Panc1 (cell line): Measurements from ENCODE around the gene COQ9. TPM values are rescaled to one million over a fixed set of nuclear protein-coding genes. Genes with fewer than 3 reads are reported as not detected.

ENCODE experiments used
- ATAC-seq: fragments of 200-7000 bp; cut with Tn5 transposase; 2 replicates; pipeline ENCODE4 v1.9.1; 2020; ENCODE audit warnings: mild to moderate bottlenecking, moderate library complexity
- BruUV-seq: library from RNA; stranded (reverse); fragments of 400-500 nt; replicated peaks from 2 replicates; lab custom pipeline; 2021; lab: Mats Ljungman, UMichigan
- CTCF ChIA-PET: fragments of 300-600 bp; sonication (Branson Sonifier 250); formaldehyde crosslinking; loops from one replicate; lab custom pipeline; 2022; ENCODE audit warnings: antibody characterized with exemption; lab: Charles Lee
- POLR2A ChIA-PET: fragments of 300-600 bp; sonication (Branson Sonifier 250); formaldehyde crosslinking; loops from one replicate; lab custom pipeline; 2022; ENCODE audit warnings: antibody characterized with exemption; lab: Charles Lee
- DNase-seq: peaks from one replicate; pipeline ENCODE4 v3.0.0-alpha.2; 2010; ENCODE audit warnings: low read depth, low spot score
- H3K27ac ChIP-seq: 2 replicates; pipeline ENCODE4 v1.5.1; 2011; ENCODE audit warnings: mild to moderate bottlenecking, low read length, inconsistent platforms
- H3K27me3 ChIP-seq: fragments of 200-500 bp; sonication (Bioruptor generic); 2 replicates; pipeline ENCODE4 v1.6.0; 2014; ENCODE audit warnings: low read length, inconsistent platforms; ENCODE audit not compliant: control insufficient read depth, insufficient read depth
- H3K36me3 ChIP-seq: fragments of 200-500 bp; sonication (Bioruptor generic); 2 replicates; pipeline ENCODE4 v1.5.1; 2014; ENCODE audit warnings: inconsistent platforms, mild to moderate bottlenecking, low read length, moderate library complexity; ENCODE audit not compliant: control insufficient read depth, insufficient read depth
- H3K4me1 ChIP-seq: 2 replicates; pipeline ENCODE4 v1.5.1; 2011; ENCODE audit warnings: inconsistent platforms, mild to moderate bottlenecking, low read length, moderate library complexity; ENCODE audit not compliant: control insufficient read depth, insufficient read depth
- H3K4me3 ChIP-seq, 2 experiments: 2 replicates each; pipeline ENCODE4 v1.5.1; 2011 to 2012; ENCODE audit warnings: low read depth in 2 of 2, low read length in 2 of 2, mild to moderate bottlenecking in 2 of 2, inconsistent platforms in 1 of 2, moderate library complexity in 1 of 2
- H3K9me3 ChIP-seq: fragments of 200-500 bp; sonication (Bioruptor generic); 2 replicates; pipeline ENCODE4 v1.5.1; 2014; ENCODE audit warnings: low read depth, mild to moderate bottlenecking, inconsistent platforms, low read length, moderate library complexity; ENCODE audit not compliant: control insufficient read depth, insufficient read depth
- POLR2AphosphoS5 ChIP-seq: IDR thresholded peaks from 2 replicates; pipeline ENCODE4 v1.6.1; 2012; ENCODE audit warnings: mild to moderate bottlenecking, low read depth, low read length, moderate library complexity
- REST ChIP-seq, 2 experiments: IDR thresholded peaks; 2 replicates each; pipeline ENCODE4 v1.6.1; 2011 to 2012; ENCODE audit warnings: low read depth in 2 of 2, control low read depth in 1 of 2, low read length in 1 of 2, mild to moderate bottlenecking in 1 of 2, moderate library complexity in 1 of 2; ENCODE audit not compliant: insufficient read depth in 1 of 2
- SIN3A ChIP-seq: IDR thresholded peaks from 2 replicates; pipeline ENCODE4 v1.6.1; 2012; ENCODE audit warnings: low read depth, mild to moderate bottlenecking, low read length, moderate library complexity, borderline replicate concordance; ENCODE audit not compliant: insufficient read depth
- TCF7L2 ChIP-seq: IDR thresholded peaks from 2 replicates; pipeline ENCODE4 v1.6.1; 2011; ENCODE audit warnings: mild to moderate bottlenecking, low read depth, low read length, inconsistent platforms
- in situ Hi-C: cut with HindIII; loops from 2 replicates; pipeline ENCODE4 v1.10.0; 2016; ENCODE audit warnings: low sequenced_read_pairs, low pct_unique_long_range_greater_than_20kb
- intact Hi-C: fragments of 100-400 bp; cut with micrococcal nuclease; formaldehyde crosslinking; loops from one replicate; pipeline ENCODE4 v1.10.0; 2022; ENCODE audit not compliant: unreplicated experiment
- total RNA-seq: library from RNA; stranded (reverse); gene quantifications from one replicate; pipeline ENCODE4 v1.2.1, GENCODE V29; 2021; ENCODE audit not compliant: unreplicated experiment
- TF ChIP-seq, protein P1 (sequence below): fragments of 450-650 bp; IDR thresholded peaks from 2 replicates; pipeline ENCODE4 v1.5.1; 2017; ENCODE audit warnings: mild to moderate bottlenecking

Gene COQ9
- total RNA-seq, 1 experiment from 2014 or later, result 48.5 TPM

- Histone ChIP-seq H3K4me1 (peaks cover 7% of the 10 kb centered on the region; the same call in 1 of the 2 replicates), H3K9me3 (no peaks in the 10 kb centered on the region), H3K36me3 (peaks cover 2% of the 10 kb centered on the region), H3K4me3 (no peak overlapping the region), H3K27me3 (no peaks in the 10 kb centered on the region), H3K27ac (no peak overlapping the region)
- DNase-seq (no peak), ATAC-seq (peak; percentile 62)
- CTCF ChIA-PET, result no interaction called here
- intact Hi-C loops (no loop called here), in situ Hi-C loops (no loop called here)
- BruUV-seq, result no TSS peak
- POLR2A ChIA-PET, result interaction anchor here (0.5 kb wide), 1 partner anchor 17 kb away, joined by 3 read pairs; no protein-coding TSS in a partner anchor
- no peak for TF ChIP-seq POLR2AphosphoS5
- TF ChIP-seq, protein P1, sequence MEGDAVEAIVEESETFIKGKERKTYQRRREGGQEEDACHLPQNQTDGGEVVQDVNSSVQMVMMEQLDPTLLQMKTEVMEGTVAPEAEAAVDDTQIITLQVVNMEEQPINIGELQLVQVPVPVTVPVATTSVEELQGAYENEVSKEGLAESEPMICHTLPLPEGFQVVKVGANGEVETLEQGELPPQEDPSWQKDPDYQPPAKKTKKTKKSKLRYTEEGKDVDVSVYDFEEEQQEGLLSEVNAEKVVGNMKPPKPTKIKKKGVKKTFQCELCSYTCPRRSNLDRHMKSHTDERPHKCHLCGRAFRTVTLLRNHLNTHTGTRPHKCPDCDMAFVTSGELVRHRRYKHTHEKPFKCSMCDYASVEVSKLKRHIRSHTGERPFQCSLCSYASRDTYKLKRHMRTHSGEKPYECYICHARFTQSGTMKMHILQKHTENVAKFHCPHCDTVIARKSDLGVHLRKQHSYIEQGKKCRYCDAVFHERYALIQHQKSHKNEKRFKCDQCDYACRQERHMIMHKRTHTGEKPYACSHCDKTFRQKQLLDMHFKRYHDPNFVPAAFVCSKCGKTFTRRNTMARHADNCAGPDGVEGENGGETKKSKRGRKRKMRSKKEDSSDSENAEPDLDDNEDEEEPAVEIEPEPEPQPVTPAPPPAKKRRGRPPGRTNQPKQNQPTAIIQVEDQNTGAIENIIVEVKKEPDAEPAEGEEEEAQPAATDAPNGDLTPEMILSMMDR, result no peak
- no peak for TF ChIP-seq SIN3A
- no peak for TF ChIP-seq TCF7L2
- no peak for TF ChIP-seq REST (IDR thresholded peaks at IDR 0.05; ENCODE audit: insufficient read depth in 1 of 2, low read depth in 2 of 2, low read length in 1 of 2)
Measured at GRCh38 chr16:57472665-57473060, 25.4 kb downstream of the COQ9 start.

DNA sequence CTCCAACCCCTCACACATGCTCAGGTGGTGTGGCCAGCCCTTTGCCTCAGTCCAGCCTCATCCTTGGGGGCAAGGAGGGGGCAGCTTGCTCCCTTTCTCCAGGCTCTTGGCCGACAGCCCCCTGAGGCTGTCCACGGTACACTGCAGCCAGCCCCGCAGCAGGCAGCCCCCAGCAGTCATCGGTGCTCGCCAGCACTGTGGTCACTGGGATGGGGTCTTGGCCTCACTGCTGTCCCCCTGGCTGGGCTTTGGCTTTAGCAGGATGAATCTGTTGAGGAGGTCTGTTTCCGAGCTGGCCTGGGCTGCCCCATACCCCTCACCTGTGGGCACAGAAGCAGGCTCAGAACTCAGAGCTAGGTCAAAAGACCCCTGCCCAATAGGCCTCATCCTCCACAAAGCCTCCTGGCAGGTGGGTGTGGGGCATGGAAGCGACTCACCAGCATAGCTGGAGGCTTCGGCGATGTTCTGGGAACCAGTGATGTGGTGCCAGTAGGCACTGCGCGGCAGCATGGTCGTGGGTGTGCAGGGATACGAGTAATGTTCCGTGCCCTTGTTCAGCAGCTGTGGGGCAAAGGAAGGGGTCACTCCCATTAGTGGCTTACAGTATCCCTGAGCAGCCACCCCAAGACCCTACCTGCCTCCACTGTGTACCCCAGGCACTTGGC lies 26.0 kb downstream of the COQ9 start:
- no peaks in the 10 kb centered on the region for H3K9me3 ChIP-seq
- ChIA-PET POLR2A (interaction anchor here (0.5 kb wide), 1 partner anchor 17 kb away, joined by 3 read pairs; no protein-coding TSS in a partner anchor), CTCF (no interaction called here)
- ATAC-seq (no peak), DNase-seq (no peak)
- in situ Hi-C loops (no loop called here), intact Hi-C loops (no loop called here)
- TF ChIP-seq, protein P1, result no peak
- TF ChIP-seq TCF7L2 (no peak), REST (IDR thresholded peaks at IDR 0.05; ENCODE audit: insufficient read depth in 1 of 2, low read depth in 2 of 2, low read length in 1 of 2) (no peak), POLR2AphosphoS5 (no peak), SIN3A (no peak)
- peaks cover 2% of the 10 kb centered on the region for H3K36me3 ChIP-seq
- BruUV-seq, result no TSS peak
- no peak overlapping the region for H3K27ac ChIP-seq
- peaks cover 7% of the 10 kb centered on the region; the same call in 1 of the 2 replicates for H3K4me1 ChIP-seq
- H3K27me3 ChIP-seq, result no peaks in the 10 kb centered on the region
- H3K4me3 ChIP-seq, result no peak overlapping the region
